OCI-LY1 (cell line): ENCODE results near the gene CS.

Source experiments
- H2AFZ ChIP-seq: fragments of 200-600 bp; sonication (generic), shearing (Covaris generic); 2 replicates; pipeline ENCODE4 v1.6.0; 2014; ENCODE audit warnings: antibody characterized with exemption, mild to moderate bottlenecking, low read length
- H3F3A ChIP-seq: fragments of 200-600 bp; sonication (generic), shearing (Covaris generic); 2 replicates; pipeline ENCODE4 v1.6.0; 2014; ENCODE audit warnings: mild to moderate bottlenecking, antibody characterized with exemption, low read length, moderate library complexity; ENCODE audit not compliant: insufficient read depth
- H3K27ac ChIP-seq: fragments of 200-600 bp; sonication (generic); 2 replicates; pipeline ENCODE4 v1.5.1; 2014; ENCODE audit warnings: low read length, mixed run types, mild to moderate bottlenecking, low read depth; ENCODE audit not compliant: poor library complexity, severe bottlenecking
- H3K27me3 ChIP-seq: fragments of 200-600 bp; sonication (generic); 2 replicates; pipeline ENCODE4 v1.6.0; 2014; ENCODE audit warnings: antibody characterized with exemption, mild to moderate bottlenecking, low read length, moderate library complexity; ENCODE audit not compliant: insufficient read depth
- H3K36me3 ChIP-seq: fragments of 200-600 bp; sonication (generic); 2 replicates; pipeline ENCODE4 v1.6.1; 2014; ENCODE audit warnings: mild to moderate bottlenecking, antibody characterized with exemption, low read length, moderate library complexity, mixed read lengths; ENCODE audit not compliant: insufficient read depth
- H3K4me1 ChIP-seq: fragments of 200-600 bp; sonication (generic); 2 replicates; pipeline ENCODE4 v1.5.1; 2014; ENCODE audit warnings: mild to moderate bottlenecking, low read length, moderate library complexity; ENCODE audit not compliant: insufficient read depth, severe bottlenecking
- H3K4me2 ChIP-seq: fragments of 200-600 bp; sonication (generic), shearing (Covaris generic); 2 replicates; pipeline ENCODE4 v1.6.1; 2014; ENCODE audit warnings: low read length
- H3K4me3 ChIP-seq: fragments of 200-600 bp; sonication (generic); 2 replicates; pipeline ENCODE4 v1.5.1; 2014; ENCODE audit warnings: low read length, low read depth, mild to moderate bottlenecking, mixed read lengths; ENCODE audit not compliant: poor library complexity, severe bottlenecking
- H3K79me2 ChIP-seq: fragments of 200-600 bp; shearing (Covaris generic); 2 replicates; pipeline ENCODE4 v1.6.1; 2016; ENCODE audit warnings: mixed run types, low read length, mixed read lengths; ENCODE audit not compliant: insufficient read depth
- H3K9ac ChIP-seq: fragments of 200-600 bp; sonication (generic), shearing (Covaris generic); 2 replicates; pipeline ENCODE4 v1.6.1; 2014; ENCODE audit warnings: mild to moderate bottlenecking, low read length, mixed read lengths
- H3K9me2 ChIP-seq: fragments of 200-600 bp; sonication (generic), shearing (Covaris generic); 2 replicates; pipeline ENCODE4 v1.6.1; 2014; ENCODE audit warnings: low read depth, mild to moderate bottlenecking, low read length, mixed read lengths
- H3K9me3 ChIP-seq: fragments of 200-600 bp; shearing (Covaris generic); 2 replicates; pipeline ENCODE4 v1.6.1; 2014; ENCODE audit warnings: low read length, mixed read lengths
- H4K20me1 ChIP-seq: fragments of 200-600 bp; sonication (generic), shearing (Covaris generic); 2 replicates; pipeline ENCODE4 v1.6.0; 2016; ENCODE audit warnings: mild to moderate bottlenecking, low read length; ENCODE audit not compliant: insufficient read depth
- EZH2 ChIP-seq: fragments of 200-600 bp; sonication (generic), shearing (Covaris generic); IDR thresholded peaks from 2 replicates; pipeline ENCODE4 v1.8.0; 2017; ENCODE audit warnings: borderline replicate concordance, mixed run types, mild to moderate bottlenecking, antibody characterized with exemption, low read length, moderate library complexity, mixed read lengths
- TF ChIP-seq, protein P1 (sequence below): fragments of 200-600 bp; sonication (generic), shearing (Covaris generic); IDR thresholded peaks from 2 replicates; pipeline ENCODE4 v1.5.1; 2017; ENCODE audit warnings: mild to moderate bottlenecking, antibody characterized with exemption, low read length, moderate library complexity, mixed read lengths

CS gene

DNA sequence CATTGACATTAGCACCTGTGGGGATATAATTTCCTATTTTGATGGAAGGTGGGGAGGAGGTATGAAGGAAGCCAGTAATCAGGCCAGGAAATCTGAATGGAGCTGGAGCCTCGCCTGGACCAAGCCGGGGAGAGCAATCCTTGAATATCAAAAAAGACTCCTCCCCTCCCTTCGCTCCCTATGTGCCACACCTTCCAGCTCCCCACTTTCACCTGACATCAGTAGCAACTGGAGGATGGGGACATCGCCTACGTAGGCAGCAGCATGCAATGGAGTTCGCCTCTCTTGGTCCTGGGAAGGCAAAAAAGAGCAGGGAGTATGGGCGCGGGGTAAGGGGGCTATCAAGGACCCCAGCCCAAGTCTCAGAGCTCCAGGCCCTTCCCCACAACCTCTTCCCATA, 43.1 kb downstream of the CS start:
- no peak for TF ChIP-seq EZH2
- TF ChIP-seq, protein P1, sequence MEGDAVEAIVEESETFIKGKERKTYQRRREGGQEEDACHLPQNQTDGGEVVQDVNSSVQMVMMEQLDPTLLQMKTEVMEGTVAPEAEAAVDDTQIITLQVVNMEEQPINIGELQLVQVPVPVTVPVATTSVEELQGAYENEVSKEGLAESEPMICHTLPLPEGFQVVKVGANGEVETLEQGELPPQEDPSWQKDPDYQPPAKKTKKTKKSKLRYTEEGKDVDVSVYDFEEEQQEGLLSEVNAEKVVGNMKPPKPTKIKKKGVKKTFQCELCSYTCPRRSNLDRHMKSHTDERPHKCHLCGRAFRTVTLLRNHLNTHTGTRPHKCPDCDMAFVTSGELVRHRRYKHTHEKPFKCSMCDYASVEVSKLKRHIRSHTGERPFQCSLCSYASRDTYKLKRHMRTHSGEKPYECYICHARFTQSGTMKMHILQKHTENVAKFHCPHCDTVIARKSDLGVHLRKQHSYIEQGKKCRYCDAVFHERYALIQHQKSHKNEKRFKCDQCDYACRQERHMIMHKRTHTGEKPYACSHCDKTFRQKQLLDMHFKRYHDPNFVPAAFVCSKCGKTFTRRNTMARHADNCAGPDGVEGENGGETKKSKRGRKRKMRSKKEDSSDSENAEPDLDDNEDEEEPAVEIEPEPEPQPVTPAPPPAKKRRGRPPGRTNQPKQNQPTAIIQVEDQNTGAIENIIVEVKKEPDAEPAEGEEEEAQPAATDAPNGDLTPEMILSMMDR, result no peak
- peaks cover 43% of the 10 kb centered on the region for H3K36me3 ChIP-seq
- H3K4me3 ChIP-seq, result peak overlapping the region; percentile 88
- no peaks in the 10 kb centered on the region for H3K79me2 ChIP-seq
- H4K20me1 ChIP-seq, result no peaks in the 10 kb centered on the region
- H3K4me1 ChIP-seq, result peaks cover 23% of the 10 kb centered on the region
- no peaks in the 10 kb centered on the region for H3K9me3 ChIP-seq
- peak overlapping the region; percentile 89 for H3K9ac ChIP-seq
- no peaks in the 10 kb centered on the region for H3K27me3 ChIP-seq
- H3K27ac ChIP-seq, result no peak overlapping the region
- no peaks in the 10 kb centered on the region for H3F3A ChIP-seq
- peak overlapping the region; percentile 99 for H3K4me2 ChIP-seq
- no peaks in the 10 kb centered on the region for H3K9me2 ChIP-seq
- no peak overlapping the region for H2AFZ ChIP-seq

DNA sequence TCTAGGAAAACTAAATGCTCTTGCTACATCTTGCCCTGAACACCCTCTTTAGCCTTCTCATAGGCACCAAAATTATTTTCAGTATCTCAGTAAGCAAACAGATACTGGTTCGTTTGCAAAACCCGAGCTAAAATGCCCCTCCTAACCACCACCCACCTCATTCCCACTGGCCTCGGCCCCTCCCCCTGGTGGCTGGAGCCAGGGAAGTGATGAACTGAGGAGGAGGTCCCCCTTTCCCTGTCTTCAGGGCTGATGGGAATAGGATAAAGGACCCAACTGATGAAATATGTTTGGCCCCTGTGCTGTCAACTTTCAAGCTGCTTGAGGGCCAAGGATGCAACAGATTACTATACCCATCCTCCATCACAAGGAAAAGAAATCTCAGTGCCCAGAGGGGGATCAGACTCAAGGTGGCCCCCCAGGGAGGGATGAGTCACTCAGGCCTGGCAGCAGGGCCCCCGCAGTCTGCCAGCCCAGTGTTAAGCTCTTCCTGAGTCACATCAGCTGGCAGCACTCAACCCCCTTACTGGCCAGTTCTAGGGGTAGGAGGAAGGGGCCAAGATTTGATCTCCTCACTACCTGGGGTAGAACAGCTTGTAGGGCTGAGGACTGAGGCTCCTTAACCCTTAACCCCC, 43.7 kb downstream of the CS start:
- Histone ChIP-seq H3K9me3 (no peaks in the 10 kb centered on the region), H3K9me2 (no peaks in the 10 kb centered on the region), H4K20me1 (no peaks in the 10 kb centered on the region), H3K9ac (peak overlapping the region; percentile 0; the same call in 1 of the 2 replicates), H3K4me3 (peak overlapping the region; percentile 88), H3K4me2 (peak overlapping the region; percentile 99; the same call in 1 of the 2 replicates), H3F3A (no peaks in the 10 kb centered on the region), H3K36me3 (peaks cover 49% of the 10 kb centered on the region), H3K27me3 (no peaks in the 10 kb centered on the region), H2AFZ (no peak overlapping the region), H3K79me2 (no peaks in the 10 kb centered on the region), H3K4me1 (peaks cover 23% of the 10 kb centered on the region), H3K27ac (no peak overlapping the region)
- TF ChIP-seq EZH2, result no peak
- TF ChIP-seq, protein P1, result no peak

DNA sequence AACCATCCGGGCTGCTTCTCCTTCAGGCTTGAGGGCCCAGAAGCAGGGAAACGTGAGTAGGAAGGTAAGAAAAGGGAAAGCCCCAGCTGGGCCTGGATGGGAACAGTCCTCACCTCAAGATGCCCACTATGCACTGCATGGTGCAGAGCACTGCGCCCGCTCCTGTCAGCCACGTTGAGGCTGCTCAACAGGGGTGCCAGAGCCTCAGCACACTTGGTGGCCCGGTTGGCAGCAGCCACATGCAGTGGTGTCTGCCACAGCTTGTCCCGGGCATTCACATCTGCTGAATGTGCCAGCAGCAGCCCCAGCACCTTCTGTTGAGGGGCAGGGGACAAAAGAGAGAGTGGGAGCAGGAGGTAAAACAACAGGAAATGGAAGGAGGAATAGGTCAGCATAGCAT, 44.5 kb downstream of the CS start:
- Histone ChIP-seq H3K4me2 (no peak overlapping the region), H3K79me2 (no peaks in the 10 kb centered on the region)

More for the DNA sequence above, 44.5 kb downstream of the CS start:
- H3F3A ChIP-seq, result no peaks in the 10 kb centered on the region
- no peak overlapping the region for H3K4me3 ChIP-seq
- no peak overlapping the region for H3K9ac ChIP-seq
- no peak overlapping the region for H2AFZ ChIP-seq
- peaks cover 53% of the 10 kb centered on the region for H3K36me3 ChIP-seq
- H3K27ac ChIP-seq, result no peak overlapping the region
- no peaks in the 10 kb centered on the region for H3K27me3 ChIP-seq
- H3K4me1 ChIP-seq, result peaks cover 23% of the 10 kb centered on the region
- TF ChIP-seq EZH2, result no peak
- TF ChIP-seq, protein P1, result no peak
- H3K9me3 ChIP-seq, result no peaks in the 10 kb centered on the region
- no peaks in the 10 kb centered on the region for H4K20me1 ChIP-seq
- H3K9me2 ChIP-seq, result no peaks in the 10 kb centered on the region
